IMR-90 (cell line): Measurements from ENCODE around the gene FUT4. TPM values are rescaled to one million over a fixed set of nuclear protein-coding genes. Genes with fewer than 3 reads are reported as not detected.

Experiments
- ATAC-seq: fragments of 200-7000 bp; cut with Tn5 transposase; 2 replicates; pipeline ENCODE4 v1.9.1; 2020; ENCODE audit warnings: low read depth, mild to moderate bottlenecking, moderate library complexity
- BruUV-seq: library from RNA; stranded (reverse); fragments of 400-500 nt; replicated peaks from 2 replicates; lab custom pipeline; 2021; lab: Mats Ljungman, UMichigan
- CTCF ChIA-PET: fragments of 300-600 bp; formaldehyde crosslinking; extraction: SDS; loops from one replicate; lab custom pipeline; 2021; ENCODE audit warnings: antibody characterized with exemption; lab: Yijun Ruan, JAX
- POLR2A ChIA-PET: fragments of 300-600 bp; sonication (Branson Sonifier 250); formaldehyde crosslinking; loops from one replicate; lab custom pipeline; 2022; ENCODE audit warnings: antibody characterized with exemption; ENCODE audit not compliant: unreplicated experiment; lab: Charles Lee
- DNase-seq: peaks from one replicate; pipeline ENCODE4 v3.0.0; 2013
- H2AFZ ChIP-seq: replicated peaks from 2 replicates; pipeline ENCODE3; 2013; ENCODE audit warnings: low read length, mild to moderate bottlenecking; ENCODE audit not compliant: poor library complexity
- H2AK5ac ChIP-seq: 2 replicates; pipeline ENCODE4 v1.6.1; 2013; ENCODE audit warnings: low read depth, low read length, inconsistent platforms
- H2AK9ac ChIP-seq: replicated peaks from 2 replicates; pipeline ENCODE3; 2013; ENCODE audit warnings: mild to moderate bottlenecking, low read depth, low read length, moderate library complexity; ENCODE audit not compliant: poor library complexity
- H2BK120ac ChIP-seq: 2 replicates; pipeline ENCODE4 v1.6.1; 2013; ENCODE audit warnings: low read depth, low read length, inconsistent platforms
- H2BK15ac ChIP-seq: 3 replicates; pipeline ENCODE4 v1.6.1; 2013; ENCODE audit warnings: low read depth, low read length, inconsistent platforms
- H2BK20ac ChIP-seq: 2 replicates; pipeline ENCODE4 v1.6.1; 2013; ENCODE audit warnings: low read depth, mild to moderate bottlenecking, inconsistent platforms, low read length, moderate library complexity
- H2BK5ac ChIP-seq: 2 replicates; pipeline ENCODE4 v1.6.1; 2013; ENCODE audit warnings: mild to moderate bottlenecking, low read depth, low read length, inconsistent platforms; ENCODE audit not compliant: poor library complexity, severe bottlenecking
- H3K14ac ChIP-seq: replicated peaks from 2 replicates; pipeline ENCODE4 v1.6.1; 2013; ENCODE audit warnings: low read depth, low read length, inconsistent platforms
- H3K18ac ChIP-seq: 2 replicates; pipeline ENCODE4 v1.6.1; 2013; ENCODE audit warnings: low read depth, low read length, control low read depth
- H3K23ac ChIP-seq: 2 replicates; pipeline ENCODE4 v1.6.1; 2013; ENCODE audit warnings: low read depth, low read length, inconsistent platforms
- H3K27ac ChIP-seq: 2 replicates; pipeline ENCODE4 v1.5.1; 2013; ENCODE audit warnings: mild to moderate bottlenecking, control low read depth, low read length; ENCODE audit not compliant: insufficient read depth
- H3K27me3 ChIP-seq: 2 replicates; pipeline ENCODE4 v1.6.1; 2013; ENCODE audit warnings: low read length; ENCODE audit not compliant: control insufficient read depth, insufficient read depth
- H3K36me3 ChIP-seq: 2 replicates; pipeline ENCODE4 v1.6.1; 2013; ENCODE audit warnings: low read length, mixed read lengths; ENCODE audit not compliant: control insufficient read depth, insufficient read depth
- H3K4ac ChIP-seq: 2 replicates; pipeline ENCODE4 v1.6.1; 2013; ENCODE audit warnings: low read depth, low read length, inconsistent platforms
- H3K4me1 ChIP-seq: 2 replicates; pipeline ENCODE4 v1.6.1; 2013; ENCODE audit warnings: low read length, mixed read lengths; ENCODE audit not compliant: control insufficient read depth, insufficient read depth
- H3K4me2 ChIP-seq: 2 replicates; pipeline ENCODE4 v1.6.1; 2013; ENCODE audit warnings: low read depth, mild to moderate bottlenecking, control low read depth, low read length, moderate library complexity
- H3K4me3 ChIP-seq: 2 replicates; pipeline ENCODE4 v1.5.1; 2013; ENCODE audit warnings: low read depth, mild to moderate bottlenecking, control low read depth, low read length, moderate library complexity; ENCODE audit not compliant: insufficient read depth
- H3K56ac ChIP-seq: 2 replicates; pipeline ENCODE4 v1.6.1; 2013; ENCODE audit warnings: low read length, inconsistent platforms; ENCODE audit not compliant: insufficient read depth; ENCODE audit errors: extremely low read depth
- H3K79me1 ChIP-seq, 2 experiments: 2 replicates each; pipeline ENCODE4 v1.6.1; 2013; ENCODE audit warnings: low read length in 2 of 2, inconsistent platforms in 1 of 2, low read depth in 1 of 2
- H3K9ac ChIP-seq: 2 replicates; pipeline ENCODE4 v1.6.1; 2013; ENCODE audit warnings: low read depth, low read length, control low read depth
- H3K9me1 ChIP-seq: 2 replicates; pipeline ENCODE4 v1.6.1; 2013; ENCODE audit warnings: low read length, inconsistent platforms; ENCODE audit not compliant: insufficient read depth
- H3K9me3 ChIP-seq: 2 replicates; pipeline ENCODE4 v1.6.1; 2013; ENCODE audit warnings: low read length; ENCODE audit not compliant: control insufficient read depth, insufficient read depth
- H4K20me1 ChIP-seq: 2 replicates; pipeline ENCODE4 v1.6.1; 2013; ENCODE audit warnings: low read length, inconsistent platforms; ENCODE audit not compliant: insufficient read depth
- H4K5ac ChIP-seq: 2 replicates; pipeline ENCODE4 v1.6.1; 2013; ENCODE audit warnings: mild to moderate bottlenecking, low read depth, low read length, control low read depth
- H4K8ac ChIP-seq, 2 experiments: 2 replicates each; pipeline ENCODE4 v1.6.1; 2013; ENCODE audit warnings: low read depth in 2 of 2, low read length in 2 of 2, control low read depth in 1 of 2, inconsistent platforms in 1 of 2
- H4K91ac ChIP-seq: 2 replicates; pipeline ENCODE4 v1.6.1; 2013; ENCODE audit warnings: low read depth, low read length, inconsistent platforms; ENCODE audit not compliant: insufficient read depth
- BHLHE40 ChIP-seq: fragments of 150-350 bp; IDR thresholded peaks from 2 replicates; pipeline ENCODE4 v1.6.1; 2016; ENCODE audit warnings: mild to moderate bottlenecking, low read depth, low read length
- CHD1 ChIP-seq: IDR thresholded peaks from 2 replicates; pipeline ENCODE4 v1.6.1; 2012; ENCODE audit warnings: low read depth, low read length, improper control_type of control experiment
- MXI1 ChIP-seq: IDR thresholded peaks from 2 replicates; pipeline ENCODE4 v1.6.1; 2012; ENCODE audit warnings: low read depth, mild to moderate bottlenecking, low read length, moderate library complexity, borderline replicate concordance
- RAD21 ChIP-seq: IDR thresholded peaks from 2 replicates; pipeline ENCODE4 v1.6.1; 2012; ENCODE audit warnings: low read length, improper control_type of control experiment
- RCOR1 ChIP-seq: IDR thresholded peaks from 2 replicates; pipeline ENCODE4 v1.6.1; 2012; ENCODE audit warnings: mild to moderate bottlenecking, low read length, improper control_type of control experiment; ENCODE audit not compliant: insufficient replicate concordance
- SMC3 ChIP-seq: fragments of 150-350 bp; IDR thresholded peaks from 2 replicates; pipeline ENCODE4 v1.6.1; 2016; ENCODE audit warnings: low read depth, mild to moderate bottlenecking, antibody characterized with exemption, low read length, moderate library complexity
- WGBS, 2 experiments: methylation state at CpG; one replicate each; pipeline versions ENCODE4 v1.1.5 to v1.1.7; 2013; ENCODE audit warnings: missing lambda C conversion rate in 2 of 2; ENCODE audit not compliant: insufficient read length in 1 of 2; ENCODE audit errors: extremely low coverage in 2 of 2; 5-methylcytosine and 5-hydroxymethylcytosine counted together
- dilution Hi-C: fragments of 300-500 bp; cut with HindIII; formaldehyde crosslinking; loops from one replicate; pipeline ENCODE4 v1.14.3; 2018; ENCODE audit warnings: low sequenced_read_pairs; ENCODE audit not compliant: unreplicated experiment
- in situ Hi-C: fragments of 300-500 bp; cut with MboI; formaldehyde crosslinking; loops from 3 replicates; pipeline ENCODE4 v1.14.3; 2019; ENCODE audit warnings: low sequenced_read_pairs, inconsistent platforms, mixed read lengths
- intact Hi-C: fragments of 100-400 bp; cut with micrococcal nuclease; formaldehyde crosslinking; loops from 2 replicates; pipeline ENCODE4 v1.10.0; 2022
- polyA plus RNA-seq, 3 experiments: library from polyadenylated mRNA; depleted of rRNA; stranded (reverse); fragments of >200 nt; gene quantifications; 2 replicates each; pipeline ENCODE4 v1.2.3, GENCODE V29; 2012; ENCODE audit warnings: low replicate concordance in 1 of 3
- total RNA-seq: library from RNA; depleted of rRNA; stranded (reverse); fragments of >200 nt; gene quantifications from 2 replicates; pipeline ENCODE4 v1.2.3, GENCODE V29; 2012
- TF ChIP-seq, protein P1 (sequence below): fragments of 150-350 bp; IDR thresholded peaks from 2 replicates; pipeline ENCODE4 v1.6.1; 2017; ENCODE audit warnings: mild to moderate bottlenecking, antibody characterized with exemption, low read length, low read depth

FUT4 gene
- total and polyA plus RNA-seq, 2 of the 4 experiments (the other 2 are of a cell fraction), result 2.2 to 2.4 TPM

DNA sequence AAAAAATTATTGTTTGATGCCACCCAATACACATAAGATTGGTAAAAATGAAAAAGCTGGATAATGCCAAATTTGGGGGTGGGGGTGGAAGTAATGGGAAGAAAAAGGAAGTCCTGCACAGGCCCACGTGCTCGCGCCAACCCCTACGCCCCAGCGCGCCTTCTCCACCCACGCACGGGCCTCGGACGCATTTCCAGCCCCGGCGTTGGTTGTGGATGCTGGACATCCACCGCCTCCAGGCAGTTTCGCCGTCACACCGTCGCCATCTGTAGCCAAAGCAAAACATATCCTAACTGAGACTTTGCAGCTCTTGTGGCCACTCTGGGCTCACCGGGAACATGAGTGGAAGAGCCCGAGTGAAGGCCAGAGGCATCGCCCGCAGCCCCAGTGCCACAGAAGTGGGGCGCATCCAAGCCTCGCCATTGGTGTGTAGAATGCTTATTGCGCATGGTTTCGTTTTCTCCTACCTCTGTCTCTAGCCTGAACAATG is 23.5 kb downstream of the FUT4 start, which contains the start of gene PIWIL4:
Gene PIWIL4 (plus strand): TSS at position 188 of the 490 bp plus-strand sequence. CDS start 151 bp downstream, at position 339.
- BruUV-seq, result no TSS peak
- Histone ChIP-seq H4K5ac (no peak within 1 kb of the TSS), H2AFZ (no peak within 1 kb of the TSS), H3K79me1 (peaks cover 0 to 4% of the 10 kb centered on the region in 2 experiments; a peak in 1 of 4 replicates), H4K20me1 (no peaks in the 10 kb centered on the region), H3K4me1 (peaks cover 4% of the 10 kb centered on the region), H2AK9ac (no peak within 1 kb of the TSS), H3K9me1 (peaks cover 7% of the 10 kb centered on the region), H3K4ac (no peak within 1 kb of the TSS), H2AK5ac (no peak within 1 kb of the TSS), H3K23ac (no peak within 1 kb of the TSS), H3K27ac (no peak within 1 kb of the TSS), H3K4me3 (no peak within 1 kb of the TSS), H3K36me3 (no peaks in the 10 kb centered on the region), H3K18ac (no peak within 1 kb of the TSS), H3K56ac (no peak within 1 kb of the TSS), H2BK15ac (no peak within 1 kb of the TSS), H2BK5ac (no peak within 1 kb of the TSS), H2BK120ac (no peak within 1 kb of the TSS), H3K9me3 (no peaks in the 10 kb centered on the region), H4K91ac (no peak within 1 kb of the TSS), H3K9ac (no peak within 1 kb of the TSS), H3K27me3 (no peaks in the 10 kb centered on the region), H3K14ac (no peak within 1 kb of the TSS), H2BK20ac (no peak within 1 kb of the TSS), H4K8ac (no peak within 1 kb of the TSS), H3K4me2 (no peak within 1 kb of the TSS)
- in situ Hi-C loops, result no loop called here
- CTCF ChIA-PET, result no interaction called here
- dilution Hi-C loops, result no loop called here
- no peak for DNase-seq
- TF ChIP-seq MXI1 (no peak), RAD21 (no peak), BHLHE40 (no peak), SMC3 (no peak), CHD1 (no peak), RCOR1 (no peak)
- TF ChIP-seq, protein P1, sequence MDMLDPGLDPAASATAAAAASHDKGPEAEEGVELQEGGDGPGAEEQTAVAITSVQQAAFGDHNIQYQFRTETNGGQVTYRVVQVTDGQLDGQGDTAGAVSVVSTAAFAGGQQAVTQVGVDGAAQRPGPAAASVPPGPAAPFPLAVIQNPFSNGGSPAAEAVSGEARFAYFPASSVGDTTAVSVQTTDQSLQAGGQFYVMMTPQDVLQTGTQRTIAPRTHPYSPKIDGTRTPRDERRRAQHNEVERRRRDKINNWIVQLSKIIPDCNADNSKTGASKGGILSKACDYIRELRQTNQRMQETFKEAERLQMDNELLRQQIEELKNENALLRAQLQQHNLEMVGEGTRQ, result no peak
- ATAC-seq, result no peak
- intact Hi-C loops, result no loop called here
- POLR2A ChIA-PET, result no interaction called here
- WGBS, 2 experiments, result no CpG with 5 or more reads among the region's 25 CpGs
